A549 (cell line): ENCODE data around the gene TWIST2. TPM values are rescaled to one million over a fixed set of nuclear protein-coding genes. Genes with fewer than 3 reads are reported as not detected.

Experiments used
- ATAC-seq, 2 experiments: fragments of 200-7000 bp in 1 of 2; fragments of >200 bp in 1 of 2; cut with Nextera tagmentation in 1 of 2; cut with Tn5 transposase in 1 of 2; 3 replicates each; pipeline versions ENCODE4 v1.8.0 to v1.9.1; 2018 to 2020; ENCODE audit warnings: mild to moderate bottlenecking in 1 of 2, moderate library complexity in 1 of 2
- CTCF ChIA-PET: fragments of 300-600 bp; sonication (Branson Sonifier 250); formaldehyde crosslinking; extraction: SDS; loops from one replicate; lab custom pipeline; 2021; ENCODE audit warnings: antibody characterized with exemption, inconsistent platforms; lab: Yijun Ruan, JAX
- POLR2A ChIA-PET: fragments of 350-600 bp; formaldehyde crosslinking; extraction: SDS; loops from one replicate; lab custom pipeline; 2021; ENCODE audit warnings: antibody characterized with exemption, inconsistent platforms; lab: Yijun Ruan, JAX
- DNase-seq, 2 experiments: peaks; one replicate each; pipeline versions ENCODE4 v3.0.0 to v3.0.0-alpha.2; 2011 to 2016; ENCODE audit warnings: low read depth in 1 of 2, low spot score in 1 of 2
- FAIRE-seq: peaks from 2 replicates; lab custom pipeline; 2011; peaks lifted over from hg19 to GRCh38; lab: Jason Lieb, UNC
- H3K27ac ChIP-seq, 2 experiments: fragments of >200 bp; sonication (Bioruptor Twin); formaldehyde crosslinking; 3 replicates each; pipeline ENCODE4 v1.5.1; 2016 to 2017
- H3K4me1 ChIP-seq: fragments of >200 bp; sonication (Bioruptor Twin); formaldehyde crosslinking; 3 replicates; pipeline ENCODE4 v1.6.1; 2016
- H3K4me2 ChIP-seq: fragments of >200 bp; sonication (Bioruptor Twin); formaldehyde crosslinking; 3 replicates; pipeline ENCODE4 v1.6.1; 2016
- H3K4me3 ChIP-seq: fragments of >200 bp; sonication (Bioruptor Twin); formaldehyde crosslinking; 3 replicates; pipeline ENCODE4 v1.5.1; 2016
- H3K9me3 ChIP-seq: fragments of >200 bp; sonication (Bioruptor Twin); formaldehyde crosslinking; 3 replicates; pipeline ENCODE4 v1.6.1; 2016
- CBX2 ChIP-seq: fragments of 200-600 bp; sonication (generic); IDR thresholded peaks from 2 replicates; pipeline ENCODE4 v1.6.1; 2016; ENCODE audit warnings: low read depth, mild to moderate bottlenecking, borderline replicate concordance
- CEBPB ChIP-seq, 2 experiments: fragments of >200 bp in 1 of 2; sonication (Bioruptor Twin) in 1 of 2; formaldehyde crosslinking in 1 of 2; IDR thresholded peaks; 2 replicates each; pipeline ENCODE4 v1.6.1; 2012 to 2016
- GATA3 ChIP-seq: IDR thresholded peaks from 2 replicates; pipeline ENCODE4 v1.6.1; 2012; ENCODE audit warnings: borderline replicate concordance
- HDAC2 ChIP-seq: fragments of 200-600 bp; sonication (generic); IDR thresholded peaks from 2 replicates; pipeline ENCODE4 v1.6.1; 2016
- HOXA7 ChIP-seq: fragments of 250-450 bp; sonication (Bioruptor Pico); IDR thresholded peaks from 2 replicates; pipeline ENCODE4 v1.5.0; 2020; ENCODE audit warnings: mild to moderate bottlenecking, moderate library complexity
- HOXB13 ChIP-seq: fragments of 250-450 bp; sonication (Bioruptor Pico); IDR thresholded peaks from 2 replicates; pipeline ENCODE4 v1.5.0; 2020; ENCODE audit warnings: low read depth, mild to moderate bottlenecking, moderate library complexity
- JUN ChIP-seq, 2 experiments: fragments of >200 bp; sonication (Bioruptor Twin); formaldehyde crosslinking; IDR thresholded peaks; 2 replicates in 1 of 2; 3 replicates in 1 of 2; pipeline ENCODE4 v1.6.1; 2016 to 2017
- JUNB ChIP-seq: fragments of >200 bp; sonication (Bioruptor Twin); formaldehyde crosslinking; IDR thresholded peaks from 2 replicates; pipeline ENCODE4 v1.6.1; 2016
- KDM1A ChIP-seq: fragments of 200-600 bp; sonication (generic); IDR thresholded peaks from 2 replicates; pipeline ENCODE4 v1.6.1; 2016; ENCODE audit warnings: low read depth, mild to moderate bottlenecking
- MAFK ChIP-seq: fragments of 450-650 bp; IDR thresholded peaks from 2 replicates; pipeline ENCODE4 v1.6.1; 2014; ENCODE audit not compliant: partially characterized antibody
- MAZ ChIP-seq: fragments of 150-350 bp; IDR thresholded peaks from 2 replicates; pipeline ENCODE4 v1.6.1; 2014; ENCODE audit warnings: antibody characterized with exemption, low read depth, low read length, borderline replicate concordance
- MYC ChIP-seq: IDR thresholded peaks from 2 replicates; pipeline ENCODE4 v1.6.1; 2012; ENCODE audit warnings: mild to moderate bottlenecking, inconsistent platforms, low read length, improper control_type of control experiment, borderline replicate concordance
- NFE2L2 ChIP-seq: fragments of 150-350 bp; conservative IDR thresholded peaks from 2 replicates; pipeline ENCODE4 v1.6.1; 2014; ENCODE audit warnings: low read length
- NPAS2 ChIP-seq: fragments of 250-450 bp; sonication (Bioruptor Pico); IDR thresholded peaks from 2 replicates; pipeline ENCODE4 v1.8.0; 2022; ENCODE audit warnings: mild to moderate bottlenecking, moderate library complexity, borderline replicate concordance
- PHF8 ChIP-seq: fragments of 200-600 bp; sonication (generic); IDR thresholded peaks from 2 replicates; pipeline ENCODE4 v1.6.1; 2016; ENCODE audit warnings: low read depth, mild to moderate bottlenecking, antibody characterized with exemption, moderate library complexity, borderline replicate concordance
- POLR2A ChIP-seq: IDR thresholded peaks from 2 replicates; pipeline ENCODE4 v1.6.1; 2012; ENCODE audit warnings: mild to moderate bottlenecking, low read length
- POLR2AphosphoS2 ChIP-seq: conservative IDR thresholded peaks from 2 replicates; pipeline ENCODE4 v1.6.1; 2012; ENCODE audit warnings: low read length, improper control_type of control experiment, inconsistent platforms
- SREBF2 ChIP-seq: fragments of 450-650 bp; IDR thresholded peaks from 2 replicates; pipeline ENCODE4 v1.6.1; 2014; ENCODE audit warnings: mild to moderate bottlenecking, moderate library complexity
- TP53 ChIP-seq: fragments of 250-450 bp; sonication (Bioruptor Pico); IDR thresholded peaks from 2 replicates; pipeline ENCODE4 v1.5.0; 2021; ENCODE audit warnings: mild to moderate bottlenecking, moderate library complexity
- ZC3H11A ChIP-seq: fragments of 450-650 bp; IDR thresholded peaks from 2 replicates; pipeline ENCODE4 v1.6.1; 2014; ENCODE audit warnings: antibody characterized with exemption, mild to moderate bottlenecking
- ZNF302 ChIP-seq: fragments of 250-450 bp; sonication (Bioruptor Pico); IDR thresholded peaks from 2 replicates; pipeline ENCODE4 v1.9.0; 2021; ENCODE audit warnings: inconsistent platforms, mild to moderate bottlenecking, moderate library complexity
- ZSCAN20 ChIP-seq: fragments of 250-450 bp; sonication (Bioruptor Pico); IDR thresholded peaks from 2 replicates; pipeline ENCODE4 v1.8.0; 2022; ENCODE audit warnings: mild to moderate bottlenecking, moderate library complexity
- WGBS: methylation state at CpG from one replicate; pipeline ENCODE4 v1.1.6; 2017; ENCODE audit errors: missing lambda C conversion rate; 5-methylcytosine and 5-hydroxymethylcytosine counted together
- polyA plus RNA-seq, 4 experiments: library from polyadenylated mRNA; depleted of rRNA in 3 of 4; stranded (reverse); fragments of >200 nt; fragmentation: RNase III in 1 of 4; extraction: RNeasy Plus Mini Kit Qiagen cat#74134 plus additional on column Dnase treatment in 1 of 4; gene quantifications; 2 replicates in 3 of 4; 3 replicates in 1 of 4; pipeline ENCODE4 v1.2.3, GENCODE V29; 2011 to 2017
- TF ChIP-seq, protein P1 (sequence below): fragments of 250-450 bp; sonication (Bioruptor Pico); IDR thresholded peaks from 2 replicates; pipeline ENCODE4 v1.5.0; 2021; ENCODE audit warnings: mild to moderate bottlenecking, moderate library complexity, borderline replicate concordance
- TF ChIP-seq, protein P2 (sequence below): fragments of 450-650 bp; IDR thresholded peaks from 2 replicates; pipeline ENCODE4 v1.6.1; 2014; ENCODE audit warnings: antibody characterized with exemption
- TF ChIP-seq, protein P3 (sequence below): fragments of >200 bp; sonication (Bioruptor Twin); formaldehyde crosslinking; IDR thresholded peaks from 3 replicates; pipeline ENCODE4 v1.5.1; 2016
- TF ChIP-seq, protein P4 (sequence below): fragments of 250-450 bp; sonication (Bioruptor Pico); IDR thresholded peaks from 2 replicates; pipeline ENCODE4 v1.5.0; 2020; ENCODE audit warnings: low read depth, mild to moderate bottlenecking, moderate library complexity
- TF ChIP-seq, protein P5 (sequence below): fragments of 200-600 bp; sonication (generic); IDR thresholded peaks from 2 replicates; pipeline ENCODE4 v1.6.1; 2016; ENCODE audit warnings: antibody characterized with exemption, mild to moderate bottlenecking, moderate library complexity

Gene TWIST2
- polyA plus RNA-seq, 2 of the 4 experiments (the other 2 are of a cell fraction) = 7.1 to 8.2 TPM

DNA sequence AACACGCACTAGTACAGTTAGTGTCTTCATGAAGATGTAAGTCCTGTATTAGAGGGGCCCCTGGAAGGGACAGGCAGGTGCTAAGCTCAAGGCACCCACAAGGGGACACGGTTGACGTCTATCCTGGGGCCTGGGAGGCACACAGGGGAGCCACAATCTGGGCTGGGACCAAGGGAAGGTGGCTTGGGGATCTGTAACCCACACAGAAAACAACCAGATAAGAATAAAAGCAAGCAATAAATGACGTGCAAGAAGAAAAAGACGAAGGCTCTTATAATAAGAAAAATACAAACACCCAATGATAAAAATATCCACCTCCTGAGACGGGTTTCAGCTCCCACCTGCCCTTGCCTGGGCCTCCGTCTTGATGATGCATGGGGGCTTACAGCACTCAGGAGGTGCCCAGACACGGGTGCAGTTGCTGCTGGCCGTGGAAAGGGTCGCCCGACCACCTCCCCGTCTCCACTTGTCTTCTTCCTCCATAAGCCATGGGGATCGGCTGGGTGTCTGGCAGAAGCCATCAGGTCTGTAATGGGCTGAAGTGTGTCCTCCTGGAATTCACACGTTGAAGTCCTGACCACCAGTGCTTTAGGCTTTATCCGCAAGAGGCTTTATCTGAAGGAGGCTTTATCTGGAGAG is 73.9 kb downstream of the TWIST2 start:
- CTCF ChIA-PET = interaction anchor here (0.6 to 1.2 kb wide), 2 partner anchors 49 to 129 kb away, joined by 3 to 4 read pairs; no protein-coding TSS in a partner anchor
- no peak overlapping the region for H3K4me2 ChIP-seq
- DNase-seq (no peak), FAIRE-seq (no peak), ATAC-seq (no peak)
- POLR2A ChIA-PET = no interaction called here
- H3K27ac ChIP-seq = no peak overlapping the region
- TF ChIP-seq, protein P1, sequence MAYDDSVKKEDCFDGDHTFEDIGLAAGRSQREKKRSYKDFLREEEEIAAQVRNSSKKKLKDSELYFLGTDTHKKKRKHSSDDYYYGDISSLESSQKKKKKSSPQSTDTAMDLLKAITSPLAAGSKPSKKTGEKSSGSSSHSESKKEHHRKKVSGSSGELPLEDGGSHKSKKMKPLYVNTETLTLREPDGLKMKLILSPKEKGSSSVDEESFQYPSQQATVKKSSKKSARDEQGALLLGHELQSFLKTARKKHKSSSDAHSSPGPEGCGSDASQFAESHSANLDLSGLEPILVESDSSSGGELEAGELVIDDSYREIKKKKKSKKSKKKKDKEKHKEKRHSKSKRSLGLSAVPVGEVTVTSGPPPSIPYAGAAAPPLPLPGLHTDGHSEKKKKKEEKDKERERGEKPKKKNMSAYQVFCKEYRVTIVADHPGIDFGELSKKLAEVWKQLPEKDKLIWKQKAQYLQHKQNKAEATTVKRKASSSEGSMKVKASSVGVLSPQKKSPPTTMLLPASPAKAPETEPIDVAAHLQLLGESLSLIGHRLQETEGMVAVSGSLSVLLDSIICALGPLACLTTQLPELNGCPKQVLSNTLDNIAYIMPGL (CRISPR knock-in tag) = no peak
- TF ChIP-seq, protein P2, sequence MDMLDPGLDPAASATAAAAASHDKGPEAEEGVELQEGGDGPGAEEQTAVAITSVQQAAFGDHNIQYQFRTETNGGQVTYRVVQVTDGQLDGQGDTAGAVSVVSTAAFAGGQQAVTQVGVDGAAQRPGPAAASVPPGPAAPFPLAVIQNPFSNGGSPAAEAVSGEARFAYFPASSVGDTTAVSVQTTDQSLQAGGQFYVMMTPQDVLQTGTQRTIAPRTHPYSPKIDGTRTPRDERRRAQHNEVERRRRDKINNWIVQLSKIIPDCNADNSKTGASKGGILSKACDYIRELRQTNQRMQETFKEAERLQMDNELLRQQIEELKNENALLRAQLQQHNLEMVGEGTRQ = no peak
- TF ChIP-seq CBX2 (no peak), JUN (IDR thresholded peaks at IDR 0.05) (no peak), NPAS2 (CRISPR knock-in tag) (no peak), MAZ (no peak), POLR2A (no peak), HOXA7 (CRISPR knock-in tag) (no peak), ZSCAN20 (no peak), MAFK (no peak), ZNF302 (no peak), PHF8 (no peak), KDM1A (no peak), JUNB (no peak), TP53 (CRISPR knock-in tag) (no peak)
- TF ChIP-seq, protein P3, sequence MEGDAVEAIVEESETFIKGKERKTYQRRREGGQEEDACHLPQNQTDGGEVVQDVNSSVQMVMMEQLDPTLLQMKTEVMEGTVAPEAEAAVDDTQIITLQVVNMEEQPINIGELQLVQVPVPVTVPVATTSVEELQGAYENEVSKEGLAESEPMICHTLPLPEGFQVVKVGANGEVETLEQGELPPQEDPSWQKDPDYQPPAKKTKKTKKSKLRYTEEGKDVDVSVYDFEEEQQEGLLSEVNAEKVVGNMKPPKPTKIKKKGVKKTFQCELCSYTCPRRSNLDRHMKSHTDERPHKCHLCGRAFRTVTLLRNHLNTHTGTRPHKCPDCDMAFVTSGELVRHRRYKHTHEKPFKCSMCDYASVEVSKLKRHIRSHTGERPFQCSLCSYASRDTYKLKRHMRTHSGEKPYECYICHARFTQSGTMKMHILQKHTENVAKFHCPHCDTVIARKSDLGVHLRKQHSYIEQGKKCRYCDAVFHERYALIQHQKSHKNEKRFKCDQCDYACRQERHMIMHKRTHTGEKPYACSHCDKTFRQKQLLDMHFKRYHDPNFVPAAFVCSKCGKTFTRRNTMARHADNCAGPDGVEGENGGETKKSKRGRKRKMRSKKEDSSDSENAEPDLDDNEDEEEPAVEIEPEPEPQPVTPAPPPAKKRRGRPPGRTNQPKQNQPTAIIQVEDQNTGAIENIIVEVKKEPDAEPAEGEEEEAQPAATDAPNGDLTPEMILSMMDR = no peak
- TF ChIP-seq, all 56 proteins: peak for 0
- Histone ChIP-seq H3K4me1 (no peaks in the 10 kb centered on the region), H3K4me3 (no peak overlapping the region), H3K9me3 (no peaks in the 10 kb centered on the region)
- WGBS = 75% methylated on average over 15 of the region's 15 CpGs

- FAIRE-seq (no peak), DNase-seq (no peak), ATAC-seq (no peak)
- ChIA-PET POLR2A (no interaction called here), CTCF (no interaction called here)
- H3K4me1 ChIP-seq = no peaks in the 10 kb centered on the region
- H3K4me2 ChIP-seq = no peak overlapping the region
- no peak overlapping the region for H3K4me3 ChIP-seq
- no peaks in the 10 kb centered on the region for H3K9me3 ChIP-seq
- 68% methylated on average over 8 of the region's 9 CpGs for WGBS
- TF ChIP-seq, protein P4, sequence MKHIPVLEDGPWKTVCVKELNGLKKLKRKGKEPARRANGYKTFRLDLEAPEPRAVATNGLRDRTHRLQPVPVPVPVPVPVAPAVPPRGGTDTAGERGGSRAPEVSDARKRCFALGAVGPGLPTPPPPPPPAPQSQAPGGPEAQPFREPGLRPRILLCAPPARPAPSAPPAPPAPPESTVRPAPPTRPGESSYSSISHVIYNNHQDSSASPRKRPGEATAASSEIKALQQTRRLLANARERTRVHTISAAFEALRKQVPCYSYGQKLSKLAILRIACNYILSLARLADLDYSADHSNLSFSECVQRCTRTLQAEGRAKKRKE (CRISPR knock-in tag) = no peak
- TF ChIP-seq ZC3H11A (no peak), CEBPB (IDR thresholded peaks at IDR 0.05) (no peak), SREBF2 (no peak), PHF8 (no peak), POLR2AphosphoS2 (no peak), NFE2L2 (no peak), HDAC2 (no peak), MYC (no peak), HOXA7 (CRISPR knock-in tag) (no peak), JUN (IDR thresholded peaks at IDR 0.05) (no peak), HOXB13 (CRISPR knock-in tag) (no peak), GATA3 (no peak), ZSCAN20 (no peak)
- TF ChIP-seq, protein P5, sequence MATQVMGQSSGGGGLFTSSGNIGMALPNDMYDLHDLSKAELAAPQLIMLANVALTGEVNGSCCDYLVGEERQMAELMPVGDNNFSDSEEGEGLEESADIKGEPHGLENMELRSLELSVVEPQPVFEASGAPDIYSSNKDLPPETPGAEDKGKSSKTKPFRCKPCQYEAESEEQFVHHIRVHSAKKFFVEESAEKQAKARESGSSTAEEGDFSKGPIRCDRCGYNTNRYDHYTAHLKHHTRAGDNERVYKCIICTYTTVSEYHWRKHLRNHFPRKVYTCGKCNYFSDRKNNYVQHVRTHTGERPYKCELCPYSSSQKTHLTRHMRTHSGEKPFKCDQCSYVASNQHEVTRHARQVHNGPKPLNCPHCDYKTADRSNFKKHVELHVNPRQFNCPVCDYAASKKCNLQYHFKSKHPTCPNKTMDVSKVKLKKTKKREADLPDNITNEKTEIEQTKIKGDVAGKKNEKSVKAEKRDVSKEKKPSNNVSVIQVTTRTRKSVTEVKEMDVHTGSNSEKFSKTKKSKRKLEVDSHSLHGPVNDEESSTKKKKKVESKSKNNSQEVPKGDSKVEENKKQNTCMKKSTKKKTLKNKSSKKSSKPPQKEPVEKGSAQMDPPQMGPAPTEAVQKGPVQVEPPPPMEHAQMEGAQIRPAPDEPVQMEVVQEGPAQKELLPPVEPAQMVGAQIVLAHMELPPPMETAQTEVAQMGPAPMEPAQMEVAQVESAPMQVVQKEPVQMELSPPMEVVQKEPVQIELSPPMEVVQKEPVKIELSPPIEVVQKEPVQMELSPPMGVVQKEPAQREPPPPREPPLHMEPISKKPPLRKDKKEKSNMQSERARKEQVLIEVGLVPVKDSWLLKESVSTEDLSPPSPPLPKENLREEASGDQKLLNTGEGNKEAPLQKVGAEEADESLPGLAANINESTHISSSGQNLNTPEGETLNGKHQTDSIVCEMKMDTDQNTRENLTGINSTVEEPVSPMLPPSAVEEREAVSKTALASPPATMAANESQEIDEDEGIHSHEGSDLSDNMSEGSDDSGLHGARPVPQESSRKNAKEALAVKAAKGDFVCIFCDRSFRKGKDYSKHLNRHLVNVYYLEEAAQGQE = no peak
- TF ChIP-seq, protein P1 (CRISPR knock-in tag) = no peak
- no peak overlapping the region for H3K27ac ChIP-seq
These were observed 74.5 kb downstream of the TWIST2 start for GRCh38 chr2:238922435-238922834.
